Body of pancreas (tissue), 4 donors: Measurements from ENCODE around the gene FUT9.

ENCODE experiments used
- CTCF ChIP-seq, 7 experiments: fragments of 450-650 bp in 4 of 7; fragments of 200-600 bp in 3 of 7; sonication (generic) in 3 of 7; IDR thresholded peaks; one replicate each; pipeline ENCODE4 v1.5.1; 2016 to 2019; ENCODE audit warnings: antibody characterized with exemption in 7 of 7
- POLR2A ChIP-seq, 3 donors: fragments of 450-650 bp; IDR thresholded peaks; one replicate each; pipeline ENCODE4 v1.6.1; 2016; ENCODE audit warnings: antibody characterized with exemption in 3 of 3, mild to moderate bottlenecking in 2 of 3

GRCh38 chr6:96234444-96234843 is 218.7 kb downstream of the FUT9 start:
- TF ChIP-seq CTCF (IDR thresholded peaks at IDR 0.05), result no peak
- no peak for TF ChIP-seq POLR2A (IDR thresholded peaks at IDR 0.05)
